ENCODE results near the gene VWA5B2. TPM values are rescaled to one million over a fixed set of nuclear protein-coding genes. Genes with fewer than 3 reads are reported as not detected.

VWA5B2 gene
- total and polyA plus RNA-seq, 2 experiments from 2014 or later = 0.66 TPM; not detected in 1

DNA sequence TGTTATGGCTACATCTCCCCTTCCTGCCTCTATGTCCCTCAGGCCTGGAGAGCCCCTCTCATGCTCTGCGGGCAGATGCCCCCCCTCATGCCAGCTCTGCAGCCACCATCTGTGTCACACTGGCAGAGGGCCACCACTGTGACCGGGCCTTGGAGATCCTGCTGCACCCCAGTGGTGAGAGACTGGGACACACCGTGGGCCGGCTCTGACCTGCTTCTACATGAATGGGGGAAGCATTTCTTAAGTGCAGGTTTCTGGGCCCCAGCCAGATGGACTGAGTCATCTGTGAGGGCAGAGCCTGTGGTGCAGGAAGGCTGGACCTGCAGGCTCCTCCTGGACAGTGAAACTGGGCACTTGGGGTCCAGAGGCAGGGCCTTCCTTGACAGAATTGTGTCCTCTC lies 4.8 kb downstream of the VWA5B2 start:
- H3K36me3 ChIP-seq (ENCODE audit: insufficient read depth) = no peaks in the 10 kb centered on the region
- no peak overlapping the region for H2AFZ ChIP-seq
- Mint-ChIP-seq H3K4me3 (no peak overlapping the region), H3K9me3 (no peaks in the 10 kb centered on the region; the same call in 2 of the 3 replicates), H3K27me3 (ENCODE audit: insufficient read depth, low read depth, poor library complexity) (peaks cover 44% of the 10 kb centered on the region), H3K4me1 (peaks cover 11% of the 10 kb centered on the region), H3K36me3 (ENCODE audit: low read depth) (no peaks in the 10 kb centered on the region; the same call in 2 of the 3 replicates), H3K27ac (no peak overlapping the region)
- no peaks in the 10 kb centered on the region for H3F3A ChIP-seq (replicated peaks; ENCODE audit: low read depth)
- ATAC-seq (no peak), DNase-seq (ENCODE audit: low spot score) (peak; percentile 48)
- H3K4me3 ChIP-seq = no peak overlapping the region
- H3K27me3 ChIP-seq (ENCODE audit: insufficient read depth) = peaks cover 52% of the 10 kb centered on the region
- H3K27ac ChIP-seq (ENCODE audit: low read depth) = no peak overlapping the region
- H4K20me1 ChIP-seq (replicated peaks; ENCODE audit: insufficient read depth) = 0 out of 2 replicates have a peak, but pooled peaks cover 6% of the 10 kb centered on the region
- no peak overlapping the region for H3K4me2 ChIP-seq
- no peaks in the 10 kb centered on the region for H3K9me2 ChIP-seq (ENCODE audit: insufficient read depth)
- TF ChIP-seq ZNF114 (CRISPR knock-in tag; IDR thresholded peaks at IDR 0.05) = no peak
- no peak for TF ChIP-seq NANOG (IDR thresholded peaks at IDR 0.05; ENCODE audit: borderline replicate concordance)
- no peak for TF ChIP-seq STAT1 (IDR thresholded peaks at IDR 0.05; ENCODE audit: unreplicated experiment)
- TF ChIP-seq CTCF (conservative IDR thresholded peaks at IDR 0.05; ENCODE audit: low read depth in 2 of 2) = no peak
- no peak for TF ChIP-seq CREB1 (CRISPR knock-in tag; IDR thresholded peaks at IDR 0.05; ENCODE audit: low read depth)
- no peak for TF ChIP-seq JUNB (IDR thresholded peaks at IDR 0.05; ENCODE audit: unreplicated experiment)
- TF ChIP-seq ZNF331 (CRISPR knock-in tag; IDR thresholded peaks at IDR 0.05; ENCODE audit: low read depth) = no peak
- TF ChIP-seq ZNF462 (CRISPR knock-in tag; IDR thresholded peaks at IDR 0.05) = no peak
- no peak for TF ChIP-seq EZH2 (IDR thresholded peaks at IDR 0.05; ENCODE audit: low read depth, unreplicated experiment)
- TF ChIP-seq, protein P1, sequence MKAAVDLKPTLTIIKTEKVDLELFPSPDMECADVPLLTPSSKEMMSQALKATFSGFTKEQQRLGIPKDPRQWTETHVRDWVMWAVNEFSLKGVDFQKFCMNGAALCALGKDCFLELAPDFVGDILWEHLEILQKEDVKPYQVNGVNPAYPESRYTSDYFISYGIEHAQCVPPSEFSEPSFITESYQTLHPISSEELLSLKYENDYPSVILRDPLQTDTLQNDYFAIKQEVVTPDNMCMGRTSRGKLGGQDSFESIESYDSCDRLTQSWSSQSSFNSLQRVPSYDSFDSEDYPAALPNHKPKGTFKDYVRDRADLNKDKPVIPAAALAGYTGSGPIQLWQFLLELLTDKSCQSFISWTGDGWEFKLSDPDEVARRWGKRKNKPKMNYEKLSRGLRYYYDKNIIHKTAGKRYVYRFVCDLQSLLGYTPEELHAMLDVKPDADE (IDR thresholded peaks at IDR 0.05) = no peak
- no peak for TF ChIP-seq EZH2phosphoT487 (IDR thresholded peaks at IDR 0.05; ENCODE audit: unreplicated experiment)
- TF ChIP-seq POLR2AphosphoS5 (IDR thresholded peaks at IDR 0.05; ENCODE audit: low read depth) = no peak
- TF ChIP-seq, protein P2, sequence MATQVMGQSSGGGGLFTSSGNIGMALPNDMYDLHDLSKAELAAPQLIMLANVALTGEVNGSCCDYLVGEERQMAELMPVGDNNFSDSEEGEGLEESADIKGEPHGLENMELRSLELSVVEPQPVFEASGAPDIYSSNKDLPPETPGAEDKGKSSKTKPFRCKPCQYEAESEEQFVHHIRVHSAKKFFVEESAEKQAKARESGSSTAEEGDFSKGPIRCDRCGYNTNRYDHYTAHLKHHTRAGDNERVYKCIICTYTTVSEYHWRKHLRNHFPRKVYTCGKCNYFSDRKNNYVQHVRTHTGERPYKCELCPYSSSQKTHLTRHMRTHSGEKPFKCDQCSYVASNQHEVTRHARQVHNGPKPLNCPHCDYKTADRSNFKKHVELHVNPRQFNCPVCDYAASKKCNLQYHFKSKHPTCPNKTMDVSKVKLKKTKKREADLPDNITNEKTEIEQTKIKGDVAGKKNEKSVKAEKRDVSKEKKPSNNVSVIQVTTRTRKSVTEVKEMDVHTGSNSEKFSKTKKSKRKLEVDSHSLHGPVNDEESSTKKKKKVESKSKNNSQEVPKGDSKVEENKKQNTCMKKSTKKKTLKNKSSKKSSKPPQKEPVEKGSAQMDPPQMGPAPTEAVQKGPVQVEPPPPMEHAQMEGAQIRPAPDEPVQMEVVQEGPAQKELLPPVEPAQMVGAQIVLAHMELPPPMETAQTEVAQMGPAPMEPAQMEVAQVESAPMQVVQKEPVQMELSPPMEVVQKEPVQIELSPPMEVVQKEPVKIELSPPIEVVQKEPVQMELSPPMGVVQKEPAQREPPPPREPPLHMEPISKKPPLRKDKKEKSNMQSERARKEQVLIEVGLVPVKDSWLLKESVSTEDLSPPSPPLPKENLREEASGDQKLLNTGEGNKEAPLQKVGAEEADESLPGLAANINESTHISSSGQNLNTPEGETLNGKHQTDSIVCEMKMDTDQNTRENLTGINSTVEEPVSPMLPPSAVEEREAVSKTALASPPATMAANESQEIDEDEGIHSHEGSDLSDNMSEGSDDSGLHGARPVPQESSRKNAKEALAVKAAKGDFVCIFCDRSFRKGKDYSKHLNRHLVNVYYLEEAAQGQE (IDR thresholded peaks at IDR 0.05; ENCODE audit: unreplicated experiment) = no peak
- H3K79me2 ChIP-seq (replicated peaks; ENCODE audit: insufficient read depth) = no peaks in the 10 kb centered on the region
- H3K4me1 ChIP-seq (ENCODE audit: insufficient read depth) = no peaks in the 10 kb centered on the region
